Ishikawa (cell line): ENCODE results near the gene ZNF688.

ENCODE experiments used
- CEBPB ChIP-seq: IDR thresholded peaks from 2 replicates; pipeline ENCODE4 v1.6.1; 2012
- CREB1 ChIP-seq: IDR thresholded peaks from 2 replicates; pipeline ENCODE4 v1.6.1; 2012; ENCODE audit warnings: low read depth
- EGR1 ChIP-seq: IDR thresholded peaks from 2 replicates; pipeline ENCODE4 v1.6.1; 2012
- EP300 ChIP-seq: IDR thresholded peaks from 2 replicates; pipeline ENCODE4 v1.6.1; 2012; ENCODE audit warnings: borderline replicate concordance
- FOXM1 ChIP-seq: IDR thresholded peaks from 2 replicates; pipeline ENCODE4 v1.6.1; 2012; ENCODE audit warnings: low read depth, borderline replicate concordance
- NFIC ChIP-seq: IDR thresholded peaks from 2 replicates; pipeline ENCODE4 v1.6.1; 2012
- RAD21 ChIP-seq: IDR thresholded peaks from 2 replicates; pipeline ENCODE4 v1.6.1; 2012; ENCODE audit warnings: low read depth
- REST ChIP-seq: IDR thresholded peaks from 2 replicates; pipeline ENCODE4 v1.6.1; 2012; ENCODE audit warnings: low read depth, mild to moderate bottlenecking
- TAF1 ChIP-seq: IDR thresholded peaks from 2 replicates; pipeline ENCODE4 v1.6.1; 2012; ENCODE audit warnings: low read depth, mild to moderate bottlenecking
- TCF12 ChIP-seq: IDR thresholded peaks from 2 replicates; pipeline ENCODE4 v1.6.1; 2012; ENCODE audit warnings: low read depth
- TEAD4 ChIP-seq: IDR thresholded peaks from 2 replicates; pipeline ENCODE4 v1.6.1; 2012
- USF1 ChIP-seq: IDR thresholded peaks from 2 replicates; pipeline ENCODE4 v1.6.1; 2012
- YY1 ChIP-seq: IDR thresholded peaks from 2 replicates; pipeline ENCODE4 v1.6.1; 2012; ENCODE audit warnings: low read depth
- ZBTB7A ChIP-seq: IDR thresholded peaks from 2 replicates; pipeline ENCODE4 v1.6.1; 2012; ENCODE audit warnings: low read depth
- TF ChIP-seq, protein P1 (sequence below): IDR thresholded peaks from 2 replicates; pipeline ENCODE4 v1.6.1; 2012

ZNF688 gene

GRCh38 chr16:30569746-30570635 is 1.5 kb downstream of the ZNF688 start:
- no peak for TF ChIP-seq RAD21
- no peak for TF ChIP-seq TEAD4
- TF ChIP-seq NFIC = no peak
- TF ChIP-seq FOXM1 = no peak
- no peak for TF ChIP-seq CREB1
- TF ChIP-seq, protein P1, sequence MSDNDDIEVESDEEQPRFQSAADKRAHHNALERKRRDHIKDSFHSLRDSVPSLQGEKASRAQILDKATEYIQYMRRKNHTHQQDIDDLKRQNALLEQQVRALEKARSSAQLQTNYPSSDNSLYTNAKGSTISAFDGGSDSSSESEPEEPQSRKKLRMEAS = no peak
- no peak for TF ChIP-seq ZBTB7A
- no peak for TF ChIP-seq USF1
- no peak for TF ChIP-seq YY1
- TF ChIP-seq EP300 = no peak
- TF ChIP-seq EGR1 = no peak
- no peak for TF ChIP-seq CEBPB
- TF ChIP-seq TCF12 = no peak
- TF ChIP-seq TAF1 = no peak
- TF ChIP-seq REST = no peak

DNA sequence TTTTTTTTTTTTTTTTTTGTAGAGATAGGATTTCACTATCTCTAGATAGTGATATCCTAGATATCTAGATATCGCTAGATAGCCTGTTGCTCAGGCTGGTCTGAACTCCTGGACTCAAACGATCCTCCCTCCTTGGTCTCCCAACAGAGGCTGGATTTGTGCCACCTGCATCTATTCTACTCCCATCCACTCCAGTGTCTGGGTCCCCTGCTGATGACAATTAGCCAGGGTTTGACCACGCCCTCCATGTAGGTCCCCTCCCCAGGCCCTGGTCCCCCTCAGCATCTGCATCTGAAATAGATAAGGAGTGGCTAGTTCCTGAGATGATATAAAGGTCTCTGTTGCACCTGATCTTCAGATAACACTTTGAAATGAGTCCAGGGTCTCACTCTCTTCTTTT is 2.2 kb downstream of the ZNF688 start:
- TF ChIP-seq CEBPB = no peak
- no peak for TF ChIP-seq FOXM1
- no peak for TF ChIP-seq NFIC
- TF ChIP-seq TCF12 = no peak
- TF ChIP-seq, protein P1 = no peak
- TF ChIP-seq TEAD4 = no peak
- no peak for TF ChIP-seq REST
- no peak for TF ChIP-seq EGR1
- no peak for TF ChIP-seq EP300
- no peak for TF ChIP-seq ZBTB7A
- TF ChIP-seq TAF1 = no peak
- TF ChIP-seq CREB1 = no peak
- TF ChIP-seq YY1 = no peak
- no peak for TF ChIP-seq RAD21
- no peak for TF ChIP-seq USF1

DNA sequence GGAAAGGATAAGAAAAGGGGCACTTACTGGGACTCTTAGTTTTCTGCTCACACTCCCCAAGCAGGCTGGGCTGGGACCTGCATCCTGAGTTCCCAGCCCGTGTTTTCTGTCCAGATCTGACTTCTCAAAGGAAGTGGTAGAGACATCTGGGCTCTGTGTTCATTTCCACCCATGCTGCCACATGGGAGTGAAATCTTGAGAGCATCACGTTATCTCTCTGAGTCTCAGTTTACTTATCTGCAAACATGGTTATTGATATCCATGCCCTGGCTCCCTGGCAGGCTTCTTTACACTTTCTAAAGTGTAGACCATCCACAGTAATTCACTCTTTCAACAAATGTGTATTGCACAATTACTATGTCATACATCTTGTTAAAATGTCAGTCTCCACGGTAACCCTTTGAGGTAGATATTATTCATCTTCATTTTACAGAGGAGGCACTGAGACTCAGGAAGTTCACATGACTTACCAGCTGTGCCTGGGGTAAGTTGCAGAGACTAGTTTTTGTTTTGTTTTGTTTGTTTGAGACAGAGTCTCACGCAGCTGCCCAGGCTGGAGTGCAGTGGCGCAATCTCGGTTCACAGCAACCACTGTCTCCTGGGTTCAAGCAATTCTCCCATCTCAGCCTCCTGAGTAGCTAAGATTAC is 3.4 kb downstream of the ZNF688 start:
- TF ChIP-seq, protein P1 = no peak
- TF ChIP-seq CEBPB (0 out of 2 replicates have a peak, but pooled peaks have one; percentile 39), REST (no peak)
